GM12878 (cell line): ENCODE results near the gene UBXN6. TPM values are rescaled to one million over a fixed set of nuclear protein-coding genes. Genes with fewer than 3 reads are reported as not detected.

Experiments
- ATAC-seq: fragments of 200-7000 bp; cut with Tn5 transposase; 3 replicates; pipeline ENCODE4 v1.9.1; 2020; ENCODE audit warnings: mild to moderate bottlenecking, moderate library complexity
- BruUV-seq: library from RNA; stranded (reverse); fragments of 400-500 nt; replicated peaks from 2 replicates; lab custom pipeline; 2021; lab: Mats Ljungman, UMichigan
- CTCF ChIA-PET: fragments of 300-600 bp; sonication (Branson Sonifier 250); formaldehyde crosslinking; extraction: SDS; loops from one replicate; lab custom pipeline; 2021; ENCODE audit warnings: inconsistent platforms; lab: Yijun Ruan, JAX
- POLR2A ChIA-PET: fragments of 350-600 bp; formaldehyde crosslinking; extraction: SDS; loops from one replicate; lab custom pipeline; 2021; ENCODE audit warnings: inconsistent platforms; lab: Charles Lee
- RAD21 ChIA-PET: fragments of 300-600 bp; sonication (Branson Sonifier 250); formaldehyde crosslinking; loops from one replicate; lab custom pipeline; 2023; ENCODE audit warnings: antibody characterized with exemption; ENCODE audit not compliant: unreplicated experiment; lab: Charles Lee
- SMC1A ChIA-PET: fragments of 300-600 bp; sonication (Branson Sonifier 250); formaldehyde crosslinking; loops from one replicate; lab custom pipeline; 2023; ENCODE audit not compliant: unreplicated experiment, uncharacterized antibody; lab: Charles Lee
- DNase-seq: peaks from one replicate; pipeline ENCODE4 v3.0.0-alpha.2; 2011; ENCODE audit warnings: low read depth, low spot score
- FAIRE-seq: peaks from 3 replicates; lab custom pipeline; 2011; peaks lifted over from hg19 to GRCh38; lab: Jason Lieb, UNC
- H2AFZ ChIP-seq: 2 replicates; pipeline ENCODE4 v1.6.0; 2011; ENCODE audit warnings: low read depth, low read length, control low read depth; ENCODE audit not compliant: control insufficient read depth
- H3K27ac ChIP-seq: 2 replicates; pipeline ENCODE4 v1.5.1; 2011; ENCODE audit warnings: control low read depth; ENCODE audit not compliant: control insufficient read depth, insufficient read depth
- H3K27me3 ChIP-seq, 2 experiments: replicated peaks in 1 of 2; 2 replicates each; pipeline versions ENCODE4 v1.6.0 to v1.6.1; 2011; ENCODE audit warnings: low read length in 1 of 2; ENCODE audit not compliant: control insufficient read depth in 2 of 2, insufficient read depth in 2 of 2
- H3K36me3 ChIP-seq, 2 experiments: 2 replicates each; pipeline ENCODE4 v1.5.1; 2011; ENCODE audit warnings: low read length in 1 of 2; ENCODE audit not compliant: control insufficient read depth in 2 of 2, insufficient read depth in 2 of 2
- H3K4me1 ChIP-seq: 2 replicates; pipeline ENCODE4 v1.6.1; 2011; ENCODE audit warnings: mild to moderate bottlenecking, low read length, moderate library complexity, mixed read lengths; ENCODE audit not compliant: control insufficient read depth, insufficient read depth
- H3K4me2 ChIP-seq: 2 replicates; pipeline ENCODE4 v1.6.0; 2011; ENCODE audit warnings: control low read depth; ENCODE audit not compliant: control insufficient read depth, insufficient read depth
- H3K4me3 ChIP-seq: fragments of 200-600 bp; sonication (generic); 2 replicates; pipeline ENCODE4 v1.5.1; 2016
- H3K79me2 ChIP-seq: 2 replicates; pipeline ENCODE4 v1.6.0; 2011; ENCODE audit warnings: low read length; ENCODE audit not compliant: control insufficient read depth, insufficient read depth
- H3K9ac ChIP-seq: 2 replicates; pipeline ENCODE4 v1.8.0; 2011; ENCODE audit warnings: low read length, control low read depth, mixed read lengths; ENCODE audit not compliant: control insufficient read depth, insufficient read depth
- H3K9me3 ChIP-seq: replicated peaks from 3 replicates; pipeline ENCODE4 v1.5.1; 2011; ENCODE audit warnings: mild to moderate bottlenecking, low read length; ENCODE audit not compliant: control insufficient read depth, insufficient read depth
- H4K20me1 ChIP-seq: 2 replicates; pipeline ENCODE4 v1.6.0; 2011; ENCODE audit not compliant: control insufficient read depth, insufficient read depth
- CHD2 ChIP-seq: IDR thresholded peaks from 2 replicates; pipeline ENCODE4 v1.6.1; 2011; ENCODE audit warnings: low read depth, low read length, improper control_type of control experiment, borderline replicate concordance
- EED ChIP-seq: sonication (generic); IDR thresholded peaks from 2 replicates; pipeline ENCODE4 v1.6.1; 2016; ENCODE audit warnings: antibody characterized with exemption, low read depth
- EGR1 ChIP-seq, 2 experiments: IDR thresholded peaks; 1 replicate in 1 of 2; 2 replicates in 1 of 2; pipeline ENCODE4 v1.6.1; 2011 to 2012; ENCODE audit warnings: low read depth in 2 of 2, low read length in 2 of 2, borderline replicate concordance in 1 of 2, mild to moderate bottlenecking in 1 of 2, moderate library complexity in 1 of 2
- HDAC2 ChIP-seq: fragments of 200-600 bp; sonication (generic); IDR thresholded peaks from 2 replicates; pipeline ENCODE4 v1.6.1; 2017
- IKZF1 ChIP-seq: fragments of 450-650 bp; conservative IDR thresholded peaks from 2 replicates; pipeline ENCODE4 v1.6.1; 2017; ENCODE audit warnings: antibody characterized with exemption, mild to moderate bottlenecking
- IKZF2 ChIP-seq, 2 experiments: fragments of 450-650 bp; IDR thresholded peaks; 2 replicates each; pipeline ENCODE4 v1.6.1; 2017; ENCODE audit warnings: mild to moderate bottlenecking in 2 of 2, moderate library complexity in 2 of 2
- JUND ChIP-seq: IDR thresholded peaks from 2 replicates; pipeline ENCODE4 v1.6.1; 2012; ENCODE audit warnings: low read depth, mild to moderate bottlenecking, low read length, improper control_type of control experiment, moderate library complexity
- MTA3 ChIP-seq: IDR thresholded peaks from 2 replicates; pipeline ENCODE4 v1.6.1; 2012; ENCODE audit warnings: low read length, inconsistent platforms, borderline replicate concordance
- MYB ChIP-seq: fragments of 150-350 bp; IDR thresholded peaks from 2 replicates; pipeline ENCODE4 v1.6.1; 2014; ENCODE audit warnings: mild to moderate bottlenecking, low read depth, low read length, borderline replicate concordance
- PML ChIP-seq: IDR thresholded peaks from 2 replicates; pipeline ENCODE4 v1.6.1; 2012; ENCODE audit warnings: low read length, inconsistent platforms
- POLR2A ChIP-seq: IDR thresholded peaks from 2 replicates; pipeline ENCODE4 v1.6.1; 2011; ENCODE audit warnings: low read depth, mild to moderate bottlenecking, low read length
- RELB ChIP-seq: fragments of 450-650 bp; IDR thresholded peaks from 2 replicates; pipeline ENCODE4 v1.6.1; 2017; ENCODE audit warnings: low read depth, mild to moderate bottlenecking, moderate library complexity
- RUNX3 ChIP-seq: IDR thresholded peaks from 2 replicates; pipeline ENCODE4 v1.6.1; 2012; ENCODE audit warnings: low read length, inconsistent platforms
- SIX5 ChIP-seq: IDR thresholded peaks from 2 replicates; pipeline ENCODE4 v1.6.1; 2011; ENCODE audit warnings: mild to moderate bottlenecking, low read depth, low read length, moderate library complexity; ENCODE audit not compliant: severe bottlenecking
- SMAD1 ChIP-seq: fragments of 450-650 bp; IDR thresholded peaks from 2 replicates; pipeline ENCODE4 v1.6.1; 2018; ENCODE audit warnings: mild to moderate bottlenecking, low read depth; ENCODE audit not compliant: partially characterized antibody
- SPI1 ChIP-seq: IDR thresholded peaks from 2 replicates; pipeline ENCODE4 v1.6.1; 2011; ENCODE audit warnings: low read depth, mild to moderate bottlenecking, low read length, moderate library complexity, borderline replicate concordance; ENCODE audit not compliant: insufficient read depth
- SREBF2 ChIP-seq: IDR thresholded peaks from 2 replicates; pipeline ENCODE4 v1.6.1; 2012; ENCODE audit warnings: mild to moderate bottlenecking, low read length
- TCF12 ChIP-seq: IDR thresholded peaks from 2 replicates; pipeline ENCODE4 v1.6.1; 2011; ENCODE audit warnings: low read depth, mild to moderate bottlenecking, low read length
- USF1 ChIP-seq: IDR thresholded peaks from 2 replicates; pipeline ENCODE4 v1.6.1; 2011; ENCODE audit warnings: borderline replicate concordance, low read depth, mild to moderate bottlenecking, moderate library complexity, mixed read lengths, low read length; ENCODE audit not compliant: insufficient read depth; ENCODE audit errors: extremely low read length
- ZNF622 ChIP-seq: fragments of 450-650 bp; IDR thresholded peaks from 2 replicates; pipeline ENCODE4 v1.6.1; 2017; ENCODE audit warnings: mild to moderate bottlenecking, inconsistent platforms
- ZSCAN29 ChIP-seq: fragments of 450-650 bp; IDR thresholded peaks from 2 replicates; pipeline ENCODE4 v1.6.1; 2017; ENCODE audit warnings: mild to moderate bottlenecking, moderate library complexity
- WGBS: methylation state at CpG from one replicate; pipeline ENCODE4 v1.1.6; 2016; ENCODE audit warnings: low lambda C conversion rate; ENCODE audit not compliant: insufficient replicate concordance, insufficient coverage; ENCODE audit errors: missing lambda C conversion rate; 5-methylcytosine and 5-hydroxymethylcytosine counted together
- in situ Hi-C: fragments of 300-500 bp; cut with MboI; formaldehyde crosslinking; loops from 9 replicates; pipeline ENCODE4 v1.14.3; 2018; ENCODE audit warnings: mixed read lengths
- intact Hi-C: fragments of 100-400 bp; cut with micrococcal nuclease; formaldehyde crosslinking; loops from one replicate; pipeline ENCODE4 v1.14.2; 2022; ENCODE audit not compliant: unreplicated experiment
- polyA plus RNA-seq, 11 experiments: library from polyadenylated mRNA; depleted of rRNA in 4 of 11; unstranded in 6 of 11; stranded (reverse) in 5 of 11; fragments of >200 nt; fragmentation: Nextera tagmentation in 4 of 11; fragmentation: Illumina TruSeq in 1 of 11; extraction: Ambion mirVana in 4 of 11; extraction: Trizol in 1 of 11; gene quantifications; 1 replicate in 1 of 11; 2 replicates in 10 of 11; pipeline versions ENCODE4 v1.2.1 to v1.2.3, GENCODE V29; 2011 to 2016; ENCODE audit warnings: inconsistent platforms in 2 of 11, missing spikeins in 2 of 11, low read depth in 1 of 11
- total RNA-seq, 4 experiments: library from RNA; depleted of rRNA in 3 of 4; stranded (reverse); fragments of >200 nt in 3 of 4; fragmentation: Illumina TruSeq in 1 of 4; extraction: Trizol in 1 of 4; gene quantifications; 2 replicates each; pipeline versions ENCODE4 v1.2.1 to v1.2.3, GENCODE V29; 2013 to 2021

UBXN6 gene
- total and polyA plus RNA-seq, 10 of the 15 experiments (the other 5 are each of a cell fraction or from before 2014, with no cell fraction given) = 0.47 to 50.8 (median 13.0) TPM

GRCh38 chr19:4431808-4432674, 25.6 kb downstream of the UBXN6 start:
- no peak for TF ChIP-seq SIX5
- no peak for TF ChIP-seq JUND
- TF ChIP-seq RELB = peak; percentile 14; the same call in 1 of the 2 replicates
- peak in 1 of 2 experiments; percentile 68; a peak in 2 of 3 replicates for TF ChIP-seq EGR1 (IDR thresholded peaks at IDR 0.05; ENCODE audit: borderline replicate concordance in 1 of 2, low read depth in 2 of 2, low read length in 2 of 2)
- peak; percentile 48 for TF ChIP-seq POLR2A
- peak; percentile 61 for TF ChIP-seq RUNX3
- peak in 1 of 2 experiments; percentile 37; a peak in 2 of 4 replicates for TF ChIP-seq IKZF2 (IDR thresholded peaks at IDR 0.05)
- no peak for TF ChIP-seq HDAC2
- TF ChIP-seq PML = no peak
- TF ChIP-seq SMAD1 = no peak
- 0 out of 2 replicates have a peak, but pooled peaks have one; percentile 12 for TF ChIP-seq SPI1
- TF ChIP-seq ZNF622 = no peak
- TF ChIP-seq SREBF2 = no peak
- TF ChIP-seq IKZF1 = peak; percentile 50
- no peak; the same call in 1 of the 2 replicates for TF ChIP-seq MTA3
- TF ChIP-seq USF1 = no peak
- TF ChIP-seq EED = peak; percentile 76
- no peak for TF ChIP-seq MYB
- TF ChIP-seq TCF12 = 0 out of 2 replicates have a peak, but pooled peaks have one; percentile 20
- TF ChIP-seq CHD2 = no peak
- TF ChIP-seq ZSCAN29 = no peak
- TF ChIP-seq, all 136 proteins: peak for 9
- RAD21 ChIA-PET = no interaction called here

More at GRCh38 chr19:4431808-4432674, 25.6 kb downstream of the UBXN6 start:
- CTCF ChIA-PET = no interaction called here
- Histone ChIP-seq H4K20me1 (no peaks in the 10 kb centered on the region), H3K27me3 (no peaks in the 10 kb centered on the region), H3K4me1 (peaks cover 21% of the 10 kb centered on the region), H3K4me3 (no peak overlapping the region), H3K9me3 (no peaks in the 10 kb centered on the region), H3K9ac (peak overlapping the region; percentile 35; the same call in 1 of the 2 replicates), H3K36me3 (peaks cover 22 to 40% of the 10 kb centered on the region in 2 experiments), H2AFZ (peak overlapping the region; percentile 61), H3K4me2 (peak overlapping the region; percentile 72), H3K79me2 (no peaks in the 10 kb centered on the region), H3K27ac (peak overlapping the region; percentile 74)
- POLR2A ChIA-PET = no interaction called here
- in situ Hi-C loops = no loop called here
- DNase-seq (peak; percentile 12), ATAC-seq (peak; percentile 43), FAIRE-seq (no peak)
- 41% methylated on average over 26 of the region's 26 CpGs for WGBS
- no TSS peak for BruUV-seq
- intact Hi-C loops = no loop called here
- SMC1A ChIA-PET = no interaction called here
